GM21381 (cell line): Measurements from ENCODE around the gene ZNF710.
A peak's percentile ranks its signal among the peaks of the same experiment; 100 is the strongest.
"Not testable (repeated sequence)": the region's sequence is repeated elsewhere in the genome, so short reads cannot be mapped to it uniquely, and the experiment has no call there.

Experiments
- ATAC-seq: cut with Tn5 transposase; IDR thresholded peaks from one replicate; pipeline ENCODE4 v1.9.1; 2021; ENCODE audit warnings: mild to moderate bottlenecking, moderate library complexity; ENCODE audit not compliant: unreplicated experiment

The ZNF710 gene

GRCh38 chr15:90001062-90001682 lies at the start of gene ZNF710:
Gene ZNF710 (plus strand): TSS chr15:90001324. CDS start chr15:90067138, 65,814 bp downstream.
- peak; percentile 33 for ATAC-seq

GRCh38 chr15:89954541-89954940 lies 46.6 kb upstream of the ZNF710 start:
- no peak for ATAC-seq

- not testable (repeated sequence) for ATAC-seq
These were observed 45.6 kb upstream of the ZNF710 start for GRCh38 chr15:89955449-89955998.

GRCh38 chr15:89958107-89958805 lies 42.9 kb upstream of the ZNF710 start:
- ATAC-seq: no peak

- no peak for ATAC-seq
These were observed 37.6 kb upstream of the ZNF710 start for GRCh38 chr15:89963301-89964231.

GRCh38 chr15:89964232-89964954 lies 36.7 kb upstream of the ZNF710 start:
- ATAC-seq: no peak

GRCh38 chr15:89967881-89968280 lies 33.2 kb upstream of the ZNF710 start:
- ATAC-seq: no peak

- peak; percentile 45 for ATAC-seq
These were observed 29.5 kb upstream of the ZNF710 start for GRCh38 chr15:89971592-89971997.

- ATAC-seq: no peak
These were observed 29.0 kb upstream of the ZNF710 start for GRCh38 chr15:89972085-89972484.

GRCh38 chr15:89975482-89976245 lies 25.5 kb upstream of the ZNF710 start:
- ATAC-seq: no peak

- no peak for ATAC-seq
These were observed 24.9 kb upstream of the ZNF710 start for GRCh38 chr15:89976246-89976600.

GRCh38 chr15:89977836-89978235 lies 23.3 kb upstream of the ZNF710 start:
- not testable (repeated sequence) for ATAC-seq

- no peak for ATAC-seq
These were observed 22.2 kb upstream of the ZNF710 start for GRCh38 chr15:89978914-89979313.

- ATAC-seq: no peak
These were observed 20.2 kb upstream of the ZNF710 start for GRCh38 chr15:89980896-89981295.

- ATAC-seq: no peak
These were observed 18.6 kb upstream of the ZNF710 start for GRCh38 chr15:89982315-89983055.

- ATAC-seq: no peak
These were observed 17.1 kb upstream of the ZNF710 start for GRCh38 chr15:89984001-89984400.

- ATAC-seq: no peak
These were observed 16.6 kb upstream of the ZNF710 start for GRCh38 chr15:89984421-89985010.

GRCh38 chr15:89985111-89985510 lies 16.0 kb upstream of the ZNF710 start:
- no peak for ATAC-seq

GRCh38 chr15:89991312-89991711 lies 9.8 kb upstream of the ZNF710 start:
- ATAC-seq: no peak
